GM12874 (cell line): Measurements from ENCODE around the gene TOMM40.

Source experiments
- TF ChIP-seq, protein P1 (sequence below): IDR thresholded peaks from 2 replicates; pipeline ENCODE4 v1.5.1; 2011; ENCODE audit warnings: low read depth, mild to moderate bottlenecking, control low read depth, low read length, moderate library complexity; ENCODE audit not compliant: insufficient read depth

Gene TOMM40

DNA sequence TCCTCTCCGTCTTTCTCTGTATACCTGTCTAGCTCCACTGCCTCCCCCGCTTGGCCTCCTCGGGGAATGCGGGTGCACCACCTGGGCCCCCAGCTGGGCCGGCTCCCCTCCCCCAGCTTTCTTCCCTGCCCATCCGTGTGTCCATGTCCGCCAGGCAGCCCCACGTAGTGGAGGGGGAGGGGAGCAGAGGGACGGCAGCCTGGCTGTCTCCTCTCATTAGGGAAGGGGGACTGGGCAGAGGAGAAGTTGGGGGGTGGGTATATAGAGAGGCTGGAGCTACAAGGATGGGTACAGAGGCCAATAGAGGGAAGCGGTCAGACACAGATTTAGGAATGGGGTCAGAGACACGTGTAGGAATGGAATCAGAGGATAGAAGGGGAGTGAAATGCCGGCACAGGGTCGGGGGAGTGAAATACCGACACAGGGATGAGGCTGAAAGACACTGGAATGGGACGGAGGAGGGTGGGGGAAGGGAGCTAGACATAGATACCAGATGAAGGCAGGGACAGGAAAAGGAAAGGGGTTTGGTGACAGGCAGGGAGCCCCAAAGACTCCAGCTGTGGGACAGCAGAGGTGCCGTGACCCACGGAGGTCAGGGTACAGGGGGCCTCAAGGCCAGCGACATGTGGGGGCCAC is 42.1 kb upstream of the TOMM40 start:
- TF ChIP-seq, protein P1, sequence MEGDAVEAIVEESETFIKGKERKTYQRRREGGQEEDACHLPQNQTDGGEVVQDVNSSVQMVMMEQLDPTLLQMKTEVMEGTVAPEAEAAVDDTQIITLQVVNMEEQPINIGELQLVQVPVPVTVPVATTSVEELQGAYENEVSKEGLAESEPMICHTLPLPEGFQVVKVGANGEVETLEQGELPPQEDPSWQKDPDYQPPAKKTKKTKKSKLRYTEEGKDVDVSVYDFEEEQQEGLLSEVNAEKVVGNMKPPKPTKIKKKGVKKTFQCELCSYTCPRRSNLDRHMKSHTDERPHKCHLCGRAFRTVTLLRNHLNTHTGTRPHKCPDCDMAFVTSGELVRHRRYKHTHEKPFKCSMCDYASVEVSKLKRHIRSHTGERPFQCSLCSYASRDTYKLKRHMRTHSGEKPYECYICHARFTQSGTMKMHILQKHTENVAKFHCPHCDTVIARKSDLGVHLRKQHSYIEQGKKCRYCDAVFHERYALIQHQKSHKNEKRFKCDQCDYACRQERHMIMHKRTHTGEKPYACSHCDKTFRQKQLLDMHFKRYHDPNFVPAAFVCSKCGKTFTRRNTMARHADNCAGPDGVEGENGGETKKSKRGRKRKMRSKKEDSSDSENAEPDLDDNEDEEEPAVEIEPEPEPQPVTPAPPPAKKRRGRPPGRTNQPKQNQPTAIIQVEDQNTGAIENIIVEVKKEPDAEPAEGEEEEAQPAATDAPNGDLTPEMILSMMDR, result no peak

DNA sequence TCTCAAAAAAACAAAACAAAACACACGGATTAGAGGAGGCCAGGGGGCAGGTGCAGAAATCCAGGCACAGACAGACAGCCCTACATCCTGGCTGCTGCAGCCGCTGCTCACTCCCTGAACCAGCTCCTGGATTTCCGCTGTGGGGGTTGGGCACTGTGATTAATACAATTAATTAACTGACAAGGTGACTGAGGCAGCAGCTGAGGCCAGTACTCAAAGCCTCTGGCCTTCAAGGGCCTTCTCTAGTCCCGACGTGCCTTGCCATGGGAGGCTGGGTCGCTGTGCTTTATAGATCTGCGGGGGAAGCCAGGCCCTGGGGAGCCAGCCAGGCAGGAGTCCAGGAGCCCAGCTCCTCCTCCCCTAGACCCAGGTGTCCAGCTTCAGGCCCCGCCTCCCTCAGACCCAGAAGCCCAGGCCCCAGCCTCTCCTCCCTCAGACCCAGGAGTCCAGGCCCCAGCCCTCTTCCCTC is 40.4 kb upstream of the TOMM40 start:
- TF ChIP-seq, protein P1, result no peak

DNA sequence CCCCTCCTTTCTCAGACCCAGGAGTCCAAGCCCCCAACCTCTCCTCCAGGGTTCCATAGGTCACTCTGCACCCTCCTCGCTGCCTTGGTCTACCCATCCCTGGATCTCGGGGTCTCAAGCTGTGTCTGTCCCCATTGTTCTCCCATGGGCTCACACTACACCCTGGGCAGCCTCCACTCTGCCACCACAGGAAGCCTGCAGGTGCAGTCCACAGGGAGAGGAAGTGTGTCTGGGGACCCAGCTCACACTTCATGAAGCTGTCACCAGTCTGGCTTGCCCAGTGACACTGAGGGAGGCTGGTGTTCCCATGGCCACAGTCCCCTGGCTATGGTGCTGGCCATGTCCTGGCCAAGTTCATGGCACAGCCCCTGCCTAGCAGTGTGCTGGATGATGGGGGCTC is 39.6 kb upstream of the TOMM40 start:
- TF ChIP-seq, protein P1, result no peak

DNA sequence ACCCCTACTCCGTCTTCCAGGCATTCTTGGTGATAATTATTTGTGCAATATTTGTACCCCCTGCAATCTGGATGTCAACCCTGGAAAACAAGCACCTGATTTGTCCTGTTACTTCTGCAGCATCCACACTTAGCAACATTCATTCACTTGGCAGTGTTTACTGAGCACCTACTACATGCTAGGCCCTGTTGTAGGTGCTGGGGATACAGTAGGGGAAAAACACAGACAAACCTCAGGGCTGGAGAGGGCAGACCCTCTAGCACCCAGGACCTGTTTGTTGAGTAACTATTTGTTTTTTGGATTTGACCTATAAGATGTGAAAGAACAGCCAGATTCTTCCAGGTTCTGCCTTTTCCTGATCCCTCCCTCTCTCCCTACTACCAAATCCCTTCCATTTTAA is 35.4 kb upstream of the TOMM40 start:
- TF ChIP-seq, protein P1, result no peak

DNA sequence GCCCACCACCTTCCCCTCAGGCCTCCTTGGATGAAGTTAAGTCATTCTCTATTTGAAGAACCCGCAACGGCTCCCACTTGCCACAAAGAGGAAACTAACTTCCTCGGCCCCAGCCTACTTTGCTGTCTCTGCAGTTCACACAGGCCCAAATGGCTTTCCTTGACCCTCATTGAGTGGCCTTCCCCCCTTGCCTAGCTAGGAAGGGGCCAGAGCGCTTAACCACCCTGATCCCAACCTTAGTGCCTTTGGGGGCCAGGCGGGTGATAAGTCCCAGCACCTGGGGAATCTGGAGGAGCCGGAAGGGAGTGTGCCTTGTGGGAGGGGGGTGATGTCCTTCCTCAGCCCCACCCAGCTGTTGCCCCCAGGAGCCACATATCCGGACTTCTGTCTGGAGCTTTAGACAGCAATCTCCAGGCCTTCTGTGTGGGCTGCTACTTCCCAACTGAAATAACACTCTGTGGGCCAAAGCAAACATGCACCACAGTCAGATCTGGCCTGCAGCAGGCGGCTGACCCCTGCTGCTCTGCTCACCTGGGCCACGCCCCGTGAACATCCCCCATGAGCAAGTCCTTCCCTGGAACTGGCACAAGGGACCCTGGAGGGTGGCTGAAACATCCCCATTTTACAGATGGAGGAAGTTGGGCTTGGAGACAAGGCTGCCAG is 34.5 kb upstream of the TOMM40 start:
- TF ChIP-seq, protein P1, result no peak

DNA sequence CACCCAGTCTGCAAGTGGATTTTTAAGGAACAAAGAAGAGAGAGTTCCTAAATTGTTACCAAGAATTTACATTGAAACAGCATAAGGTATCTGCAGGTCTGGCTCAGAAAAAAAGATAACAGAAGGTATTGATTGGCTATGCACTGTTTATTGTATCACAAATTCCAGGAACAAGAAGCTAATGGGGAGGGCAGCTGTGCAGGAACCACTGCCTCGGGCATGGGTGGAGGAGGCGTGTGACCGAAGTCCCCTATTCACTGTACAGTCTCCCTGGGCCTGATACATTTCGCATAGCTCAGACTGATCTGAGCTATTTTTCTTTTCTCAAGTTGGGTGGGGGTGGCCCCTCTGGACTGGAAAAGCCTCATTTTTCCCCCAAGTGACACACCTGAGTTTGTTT is 33.2 kb upstream of the TOMM40 start:
- TF ChIP-seq, protein P1, result no peak

DNA sequence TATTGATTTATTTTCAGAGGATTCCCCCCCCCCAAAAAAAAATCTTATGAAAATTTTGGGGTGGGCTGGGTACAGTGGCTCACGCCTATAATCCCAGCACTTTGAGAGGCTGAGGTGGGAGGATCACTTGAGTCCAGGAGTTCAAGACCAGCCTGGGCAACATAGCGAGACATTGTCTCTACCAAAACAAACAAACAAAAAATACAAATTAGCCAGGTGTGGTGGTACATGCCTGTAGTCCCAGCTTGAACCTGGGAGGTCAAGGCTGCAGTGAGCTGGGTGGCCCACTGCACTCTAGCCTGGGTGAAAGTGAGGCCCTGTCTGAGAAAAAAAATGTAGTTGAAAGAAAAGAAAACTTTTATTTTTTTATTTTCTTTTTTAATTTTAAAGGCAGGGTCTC is 27.1 kb upstream of the TOMM40 start:
- TF ChIP-seq, protein P1, result no peak
